ENCODE results near the gene FZD4. TPM values are rescaled to one million over a fixed set of nuclear protein-coding genes. Genes with fewer than 3 reads are reported as not detected.

The FZD4 gene
- total RNA-seq, 2 donors from 2014 or later = 52.1 to 53.9 TPM

DNA sequence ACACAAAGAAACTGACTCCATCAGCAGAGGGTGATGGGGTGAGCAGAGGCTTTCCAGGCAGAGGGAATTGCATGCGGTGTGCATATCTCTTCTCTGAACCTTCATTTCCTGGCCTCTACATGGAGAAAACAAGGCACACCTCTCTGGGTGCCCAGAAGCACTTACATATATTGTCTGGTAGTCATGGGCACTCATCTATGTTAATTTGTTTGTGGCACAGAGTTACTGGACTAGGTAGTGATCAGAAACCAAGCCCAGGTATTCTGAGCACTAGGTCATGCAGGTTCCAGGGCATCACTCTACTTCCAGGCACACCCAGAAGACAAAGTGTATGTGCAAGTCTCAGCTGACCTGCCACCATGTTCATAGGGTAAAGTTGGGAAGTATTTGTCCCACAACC, 56.5 kb downstream of the FZD4 start:
- H3K36me3 Mint-ChIP-seq (ENCODE audit: low read depth) = no peaks in the 10 kb centered on the region
- Histone ChIP-seq H3K36me3 (ENCODE audit: control insufficient read depth, insufficient read depth, low read length) (no peaks in the 10 kb centered on the region), H3K9ac (ENCODE audit: extremely low read depth, low read length, poor library complexity, severe bottlenecking) (no peak overlapping the region), H3K4me1 (ENCODE audit: control insufficient read depth, insufficient read depth, low read length) (peaks cover 6% of the 10 kb centered on the region), H3K27me3 (ENCODE audit: control insufficient read depth, insufficient read depth, low read length, poor library complexity, severe bottlenecking) (peaks cover 19% of the 10 kb centered on the region), H3K27ac (ENCODE audit: low read depth, low read length) (no peak overlapping the region), H3K4me3 (ENCODE audit: low read length) (no peak overlapping the region), H3K9me3 (ENCODE audit: control insufficient read depth, low read length) (no peaks in the 10 kb centered on the region)
- DNase-seq = no peak
- no peaks in the 10 kb centered on the region for H3K9me3 Mint-ChIP-seq
- 96 to 100% methylated on average over 1 of the region's 1 CpG for WGBS, 2 experiments (ENCODE audit: insufficient coverage in 1 of 2, insufficient read length in 1 of 2)
- no peak overlapping the region for H3K27ac Mint-ChIP-seq
- H3K4me1 Mint-ChIP-seq = peaks cover 14% of the 10 kb centered on the region
- peaks cover 43% of the 10 kb centered on the region for H3K27me3 Mint-ChIP-seq (ENCODE audit: insufficient read depth)
- TF ChIP-seq CTCF (conservative IDR thresholded peaks at IDR 0.05) = no peak
- H3K4me3 Mint-ChIP-seq = no peak overlapping the region

GRCh38 chr11:86896441-86896841, 58.8 kb downstream of the FZD4 start:
- H3K4me3 Mint-ChIP-seq = no peak overlapping the region
- H3K4me1 ChIP-seq (ENCODE audit: control insufficient read depth, insufficient read depth, low read length) = no peaks in the 10 kb centered on the region
- no peaks in the 10 kb centered on the region for H3K9me3 Mint-ChIP-seq
- no peak overlapping the region for H3K27ac ChIP-seq (ENCODE audit: low read depth, low read length)
- H3K36me3 Mint-ChIP-seq (ENCODE audit: low read depth) = no peaks in the 10 kb centered on the region
- no peak overlapping the region for H3K4me3 ChIP-seq (ENCODE audit: low read length)
- TF ChIP-seq CTCF (conservative IDR thresholded peaks at IDR 0.05) = no peak
- no peak overlapping the region for H3K27ac Mint-ChIP-seq
- WGBS, 2 experiments (ENCODE audit: insufficient coverage in 1 of 2, insufficient read length in 1 of 2) = 92 to 96% methylated on average over 5 of the region's 5 CpGs
- H3K36me3 ChIP-seq (ENCODE audit: control insufficient read depth, insufficient read depth, low read length) = no peaks in the 10 kb centered on the region
- H3K27me3 Mint-ChIP-seq (ENCODE audit: insufficient read depth) = peaks cover 35% of the 10 kb centered on the region
- H3K9me3 ChIP-seq (ENCODE audit: control insufficient read depth, low read length) = no peaks in the 10 kb centered on the region
- H3K27me3 ChIP-seq (ENCODE audit: control insufficient read depth, insufficient read depth, low read length, poor library complexity, severe bottlenecking) = peaks cover 19% of the 10 kb centered on the region
- H3K9ac ChIP-seq (ENCODE audit: extremely low read depth, low read length, poor library complexity, severe bottlenecking) = no peak overlapping the region
- H3K4me1 Mint-ChIP-seq = no peaks in the 10 kb centered on the region
- no peak for DNase-seq

Other genes starting within 250 kb of the FZD4 start
- 1 to 10 TPM; 2.4 to 3.3 TPM for gene PRSS23, start 154.9 kb downstream of the FZD4 start, total RNA-seq
- gene TMEM135, start 82.5 kb upstream of the FZD4 start, total RNA-seq = 100 to 1,000 TPM; 111 to 113 TPM